GM18951 (cell line): Measurements from ENCODE around the gene PEX11B.
A peak's percentile ranks its signal among the peaks of the same experiment; 100 is the strongest.
"Not testable (repeated sequence)": the region's sequence is repeated elsewhere in the genome, so short reads cannot be mapped to it uniquely, and the experiment has no call there.

Experiments used
- POLR2A ChIP-seq: IDR thresholded peaks from 4 replicates; pipeline ENCODE4 v1.6.1; 2011; ENCODE audit warnings: mild to moderate bottlenecking; ENCODE audit not compliant: insufficient read length, insufficient read depth; ENCODE audit errors: extremely low read depth
- in situ Hi-C: fragments of 300-500 bp; cut with MboI; formaldehyde crosslinking; loops from one replicate; pipeline ENCODE4 v1.12.0; 2022; ENCODE audit warnings: low sequenced_read_pairs, mixed read lengths, inconsistent platforms; ENCODE audit not compliant: unreplicated experiment

The PEX11B gene

DNA sequence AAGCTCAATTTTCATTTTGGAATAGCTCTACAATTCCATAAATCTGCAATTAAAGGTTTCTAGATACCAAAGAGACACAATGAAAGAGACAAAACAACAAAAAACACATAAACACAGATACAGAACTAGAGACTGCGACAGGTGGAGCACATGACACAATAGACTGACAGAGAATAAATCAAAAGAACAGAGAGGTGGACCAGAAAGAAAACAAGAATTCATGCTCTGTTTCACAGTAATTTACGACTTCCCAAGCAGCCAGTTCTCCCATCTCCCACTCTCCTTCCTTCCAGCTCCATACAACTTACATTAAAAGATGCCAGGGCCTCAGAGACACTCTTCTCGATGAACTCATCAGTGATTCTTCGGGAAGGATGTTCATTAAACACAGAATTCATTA is 23.9 kb upstream of the PEX11B start:
- TF ChIP-seq POLR2A = no peak
- in situ Hi-C loops = no loop called here

DNA sequence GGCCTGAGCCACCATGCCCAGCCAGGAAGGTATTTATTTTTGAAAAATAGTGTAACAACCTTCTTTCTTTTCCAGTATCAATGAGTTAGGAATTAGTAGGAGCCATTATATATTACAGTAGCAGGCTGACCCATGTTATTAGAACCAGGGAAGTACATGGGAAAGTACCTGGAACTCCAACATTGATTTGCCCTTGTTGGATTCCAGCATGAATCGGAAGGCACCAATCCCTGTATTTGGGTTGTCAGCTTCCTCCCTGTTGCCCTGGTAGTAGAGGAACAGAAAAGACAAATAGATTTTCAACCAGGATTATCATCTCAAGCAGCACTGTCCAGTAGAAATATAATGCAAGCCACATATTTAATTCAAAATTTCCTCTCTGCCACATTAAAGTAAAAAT is 18.9 kb upstream of the PEX11B start:
- in situ Hi-C loops = no loop called here

DNA sequence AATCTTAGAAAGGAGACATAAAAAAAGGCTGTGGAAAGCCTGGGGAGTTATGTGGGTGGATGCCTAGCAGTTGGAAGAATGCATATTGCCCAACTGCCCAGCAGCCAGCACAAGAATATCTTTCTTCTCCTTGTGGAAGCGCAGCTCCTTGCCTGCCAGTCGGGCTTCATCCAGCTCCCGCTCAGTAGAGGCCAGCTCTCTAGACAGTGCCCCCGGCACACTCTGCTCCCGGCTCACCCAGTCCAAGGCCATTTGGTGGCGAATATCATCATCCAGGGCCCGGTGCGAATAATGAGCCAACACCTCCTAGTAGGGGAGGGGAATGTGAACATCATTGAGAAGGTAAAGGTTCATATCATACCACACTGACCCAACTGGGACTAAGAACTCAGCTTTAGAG is 17.7 kb upstream of the PEX11B start:
- in situ Hi-C loops = no loop called here
- TF ChIP-seq POLR2A = no peak

More for the DNA sequence above, 18.9 kb upstream of the PEX11B start:
- no peak for TF ChIP-seq POLR2A

DNA sequence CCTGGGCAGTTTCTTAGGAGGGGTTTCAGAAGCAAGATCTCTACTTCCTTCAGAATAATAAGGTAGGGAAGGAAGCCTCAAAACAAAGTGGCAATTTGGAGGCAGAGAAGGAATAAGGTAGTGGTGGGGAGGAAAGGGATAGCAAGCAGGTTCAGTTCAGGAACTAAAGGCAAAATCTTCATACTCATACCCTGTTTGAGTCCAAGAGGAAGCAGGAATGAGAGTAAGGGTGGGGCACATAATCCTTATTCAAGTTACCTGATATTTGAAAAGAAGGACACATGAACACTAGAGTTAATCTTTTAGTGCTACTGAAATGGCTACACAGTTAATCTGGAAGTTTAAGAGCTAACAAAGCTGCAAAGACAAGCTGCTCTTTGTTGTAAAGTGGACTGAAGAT is 17.2 kb upstream of the PEX11B start:
- in situ Hi-C loops = no loop called here
- no peak for TF ChIP-seq POLR2A

DNA sequence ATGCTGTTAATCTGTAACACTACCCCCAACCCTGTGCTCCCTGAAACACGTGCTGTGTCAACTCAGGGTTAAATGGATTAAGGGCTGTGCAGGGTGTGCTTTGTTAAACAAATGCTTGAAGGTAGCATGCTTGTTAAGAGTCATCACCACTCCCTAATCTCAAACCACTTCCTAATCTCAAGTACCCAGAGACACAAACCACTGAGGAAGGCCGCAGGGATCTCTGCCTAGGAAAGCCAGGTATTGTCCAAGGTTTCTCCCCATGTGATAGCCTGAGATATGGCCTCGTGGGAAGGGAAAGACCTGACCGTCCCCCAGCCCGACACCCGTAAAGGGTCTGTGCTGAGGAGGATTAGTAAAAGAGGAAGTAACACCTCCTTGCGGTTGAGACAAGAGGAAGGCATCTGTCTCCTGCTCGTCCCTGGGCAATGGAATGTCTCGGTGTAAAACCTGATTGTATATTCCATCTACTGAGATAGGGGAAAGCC is 14.0 kb upstream of the PEX11B start:
- in situ Hi-C loops = not testable (repeated sequence)

DNA sequence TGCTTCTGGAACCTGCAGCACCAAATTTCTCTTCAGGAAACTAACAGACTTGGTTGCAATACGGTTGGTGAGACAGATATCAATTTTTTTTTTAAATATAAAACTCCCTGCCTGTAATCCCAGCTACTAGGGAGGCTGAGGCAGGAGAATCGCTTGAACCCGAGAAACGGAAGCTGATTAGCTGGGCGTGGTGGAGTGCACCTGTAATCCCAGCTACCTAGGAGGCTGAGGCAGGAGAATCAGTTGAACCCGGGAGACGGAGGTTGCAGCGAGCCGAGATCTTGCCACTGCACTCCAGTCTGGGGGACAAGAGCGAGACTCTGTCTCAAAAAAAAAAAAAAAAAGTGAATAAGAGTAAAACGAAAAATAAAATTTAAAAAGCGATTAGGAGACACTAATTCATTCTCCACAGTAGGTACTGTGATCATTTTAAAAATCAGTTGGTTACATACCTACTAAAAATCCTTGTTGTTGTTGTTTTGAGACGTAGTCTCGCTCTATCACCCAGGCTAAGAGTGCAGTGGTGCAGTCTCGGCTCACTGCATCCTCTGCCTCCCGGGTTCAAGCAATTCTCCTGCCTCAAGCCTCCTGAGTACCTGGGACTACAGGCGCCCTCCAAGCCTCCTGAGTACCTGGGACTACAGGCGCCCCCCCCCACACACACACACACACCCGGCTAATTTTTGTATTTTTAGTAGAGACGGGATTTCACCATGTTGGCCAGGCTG is 9.6 kb upstream of the PEX11B start:
- in situ Hi-C loops = no loop called here
- TF ChIP-seq POLR2A = no peak

DNA sequence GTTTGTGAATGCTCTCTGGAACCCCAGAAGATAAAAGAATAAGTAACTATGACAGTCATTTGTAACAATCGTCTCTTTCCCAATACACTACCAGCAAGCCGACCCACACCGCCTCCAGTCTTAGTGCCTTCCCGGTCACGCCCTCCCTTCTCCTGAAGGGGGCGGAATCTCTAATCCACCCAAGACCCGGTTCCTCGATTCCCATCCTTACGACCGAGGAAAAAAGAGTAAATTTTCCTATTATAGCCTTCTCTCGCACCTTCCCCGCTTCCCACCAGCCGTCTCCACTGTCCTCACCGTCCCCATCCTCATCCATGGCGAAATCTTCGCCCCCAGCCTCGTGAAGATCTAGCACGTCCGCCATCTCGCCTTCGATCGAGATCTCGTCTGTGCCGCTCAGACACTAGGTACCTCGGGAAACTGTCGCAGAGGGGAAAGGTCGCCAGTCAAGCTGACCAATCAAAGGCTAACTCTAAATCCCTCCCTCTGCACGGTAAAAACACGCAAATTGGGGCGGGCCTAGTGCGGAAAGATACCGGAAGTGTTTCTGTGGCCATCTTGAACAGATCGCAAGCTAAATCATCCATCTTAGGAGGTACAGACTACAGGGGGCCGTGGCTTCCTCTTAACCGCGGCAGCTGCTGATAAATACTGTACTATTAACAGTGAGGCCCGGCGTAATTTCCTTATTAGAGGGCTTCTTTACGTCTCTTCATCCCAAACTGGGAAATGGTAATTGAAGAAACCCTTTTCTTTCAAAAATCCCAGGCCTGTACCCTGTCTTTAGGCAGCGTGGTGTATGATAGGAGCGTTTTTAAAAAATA is 8.8 kb upstream of the PEX11B start, which contains the start of gene RBM8A:
Gene RBM8A (minus strand): TSS at position 422 of the 824 bp plus-strand sequence. CDS start 58 bp downstream, at position 364.
- in situ Hi-C loops = no loop called here

DNA sequence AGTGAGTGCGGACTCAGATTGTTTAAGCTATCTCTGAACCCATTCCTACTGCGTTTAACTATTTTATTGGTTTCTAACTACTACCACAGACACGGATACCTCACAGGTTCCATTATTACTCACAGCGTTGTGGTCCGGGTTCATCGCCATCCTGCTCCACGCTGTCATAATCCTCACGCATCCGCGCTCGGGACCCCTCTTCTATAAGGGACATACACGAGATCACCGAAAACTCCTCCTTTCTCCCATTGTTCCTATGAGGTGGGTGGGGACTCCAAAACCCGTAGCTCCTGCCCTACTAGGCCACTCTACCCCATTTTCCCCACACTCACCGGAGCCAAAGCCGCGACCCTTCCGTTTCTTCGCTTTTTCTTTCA is 8.2 kb upstream of the PEX11B start:
- in situ Hi-C loops = no loop called here
- no peak for TF ChIP-seq POLR2A

More for the DNA sequence above, 8.8 kb upstream of the PEX11B start, which contains the start of gene RBM8A:
- peak; percentile 90 for TF ChIP-seq POLR2A

DNA sequence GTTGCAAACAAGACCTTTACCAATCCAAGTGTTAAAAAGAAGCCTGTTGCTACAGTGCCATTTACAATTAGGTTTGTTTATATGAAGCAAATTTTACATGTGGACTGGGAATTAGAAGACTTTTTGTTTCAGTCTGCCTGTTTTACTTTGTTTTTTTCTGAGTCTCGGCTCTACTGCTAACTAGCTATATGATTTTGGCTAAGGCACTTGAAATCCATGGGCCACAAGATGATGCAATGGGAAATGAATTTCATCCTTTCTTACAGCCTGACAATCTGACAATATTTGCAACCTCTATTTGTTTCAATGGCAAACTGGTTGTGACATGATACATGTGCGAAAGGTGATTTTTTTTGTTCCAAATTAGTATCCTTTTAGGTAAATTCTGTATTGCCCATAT is 3.7 kb upstream of the PEX11B start:
- no peak for TF ChIP-seq POLR2A
- in situ Hi-C loops = no loop called here

DNA sequence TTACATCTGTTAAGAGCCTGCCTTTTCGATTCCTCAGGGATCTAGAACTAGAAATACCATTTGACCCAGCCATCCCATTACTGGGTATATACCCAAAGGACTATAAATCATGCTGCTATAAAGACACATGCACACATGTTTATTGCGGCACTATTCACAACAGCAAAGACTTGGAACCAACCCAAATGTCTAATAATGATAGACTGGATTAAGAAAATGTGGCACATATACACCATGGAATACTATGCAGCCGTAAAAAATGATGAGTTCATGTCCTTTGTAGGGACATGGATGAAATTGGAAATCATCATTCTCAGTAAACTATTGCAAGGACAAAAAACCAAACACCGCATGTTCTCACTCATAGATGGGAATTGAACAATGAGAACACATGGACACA is 1.8 kb upstream of the PEX11B start:
- in situ Hi-C loops = not testable (repeated sequence)

DNA sequence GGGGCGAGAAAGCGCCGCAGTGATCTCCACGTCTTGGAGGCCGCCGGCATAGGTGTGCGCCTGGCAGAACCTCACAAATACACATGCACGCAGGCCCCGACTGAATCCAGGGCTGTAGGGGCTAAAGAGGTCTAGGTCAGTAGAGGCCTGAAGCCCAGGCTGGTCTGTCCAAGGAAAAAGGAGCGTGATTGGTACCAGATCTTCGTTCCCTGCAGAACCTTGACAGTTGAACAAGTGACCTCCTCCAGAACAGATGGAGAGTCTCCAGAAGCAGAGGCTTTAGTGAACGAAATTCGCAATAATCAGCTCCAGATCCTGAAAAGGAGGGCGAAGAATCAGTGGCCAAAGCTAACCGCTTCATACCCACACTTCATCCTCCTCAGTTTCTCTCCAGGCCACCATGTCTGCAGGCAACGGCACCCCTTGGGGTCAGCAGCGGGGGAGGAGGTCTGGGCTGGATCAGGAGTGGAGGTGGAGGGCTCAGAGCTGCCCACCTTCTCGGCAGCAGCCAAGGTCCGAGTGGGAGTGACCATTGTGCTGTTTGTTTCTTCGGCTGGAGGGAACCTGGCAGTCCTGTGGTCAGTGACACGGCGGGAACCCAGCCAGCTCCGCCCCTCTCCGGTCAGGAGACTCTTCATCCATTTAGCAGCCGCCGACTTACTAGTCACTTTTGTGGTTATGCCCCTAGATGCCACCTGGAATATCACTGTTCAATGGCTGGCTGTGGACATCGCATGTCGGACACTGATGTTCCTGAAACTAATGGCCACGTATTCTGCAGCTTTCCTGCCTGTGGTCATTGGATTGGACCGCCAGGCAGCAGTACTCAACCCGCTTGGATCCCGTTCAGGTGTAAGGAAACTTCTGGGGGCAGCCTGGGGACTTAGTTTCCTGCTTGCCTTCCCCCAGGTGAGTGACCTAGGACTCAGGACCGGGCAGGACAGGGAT is 749 bp upstream of the PEX11B start:
- peak; percentile 50 for TF ChIP-seq POLR2A
- in situ Hi-C loops = no loop called here

DNA sequence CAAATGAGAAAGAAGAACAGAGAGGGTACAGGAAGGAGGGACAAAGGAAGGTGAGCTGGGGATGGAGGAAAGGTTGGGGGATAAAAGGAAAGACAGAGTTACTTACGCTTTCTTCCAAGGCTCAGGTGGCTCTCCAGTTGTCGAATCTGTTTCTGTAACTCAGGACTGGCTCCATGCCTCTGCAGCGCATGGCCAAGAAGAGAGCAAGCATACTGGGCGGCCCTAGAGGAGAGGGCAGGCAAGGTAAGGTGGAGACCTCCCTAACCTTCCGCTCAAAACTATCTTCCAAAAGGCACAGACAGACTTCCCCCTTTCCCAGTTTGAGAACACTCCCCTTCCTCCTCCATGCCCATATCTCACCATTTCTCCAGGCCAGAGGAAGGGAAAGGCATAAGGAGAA is 922 bp downstream of the PEX11B start:
- in situ Hi-C loops = no loop called here

DNA sequence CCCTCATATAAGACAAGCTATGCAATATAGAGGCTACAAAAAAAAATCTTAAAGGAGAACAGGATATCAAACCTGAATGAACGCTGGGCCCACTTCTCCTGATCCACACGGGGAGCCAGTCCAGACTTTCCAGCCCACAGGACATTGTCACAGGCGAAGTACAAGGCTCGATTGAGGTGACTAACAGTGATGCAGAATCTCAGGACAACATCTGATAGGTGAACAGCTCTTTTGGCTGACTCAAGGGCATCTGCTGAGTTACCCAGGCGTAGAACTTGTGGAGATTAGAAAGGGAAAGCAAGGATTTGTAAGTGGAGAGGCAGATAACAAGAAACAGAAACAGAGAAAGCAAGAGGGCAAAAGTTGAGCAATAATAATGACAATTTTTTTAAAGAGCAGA is 1.8 kb downstream of the PEX11B start:
- in situ Hi-C loops = no loop called here
- no peak for TF ChIP-seq POLR2A

More for the DNA sequence above, 922 bp downstream of the PEX11B start:
- TF ChIP-seq POLR2A = no peak

DNA sequence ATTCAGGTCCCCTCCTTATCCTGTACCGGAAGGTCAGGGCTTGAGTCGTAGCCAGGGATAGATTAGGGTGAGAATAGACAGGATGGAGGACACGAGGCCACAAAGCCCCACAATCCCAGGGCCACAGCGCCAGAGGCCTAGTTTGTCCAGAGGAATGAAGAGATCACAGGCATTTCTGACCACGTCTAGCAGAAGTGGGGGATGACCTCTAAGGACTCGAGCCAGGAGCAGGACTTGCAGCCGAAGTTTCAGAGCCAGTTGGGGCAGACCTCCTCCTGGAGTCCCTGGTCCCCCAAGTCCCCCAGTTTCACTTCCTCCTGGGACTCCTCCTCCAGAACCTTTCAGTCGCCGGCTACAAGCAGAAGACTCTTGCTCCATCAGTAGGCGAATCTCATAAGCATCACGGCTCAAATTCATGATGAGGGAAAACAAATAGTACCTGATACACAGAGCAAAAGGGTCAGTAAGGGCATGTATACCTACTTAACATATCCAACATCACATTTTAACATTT is 6.3 kb downstream of the PEX11B start:
- no peak for TF ChIP-seq POLR2A
- in situ Hi-C loops = no loop called here
